Ishikawa (cell line): ENCODE results near the gene HS2ST1.

ENCODE experiments used
- CEBPB ChIP-seq: IDR thresholded peaks from 2 replicates; pipeline ENCODE4 v1.6.1; 2012
- EGR1 ChIP-seq: IDR thresholded peaks from 2 replicates; pipeline ENCODE4 v1.6.1; 2012
- TAF1 ChIP-seq: IDR thresholded peaks from 2 replicates; pipeline ENCODE4 v1.6.1; 2012; ENCODE audit warnings: low read depth, mild to moderate bottlenecking
- ZBTB7A ChIP-seq: IDR thresholded peaks from 2 replicates; pipeline ENCODE4 v1.6.1; 2012; ENCODE audit warnings: low read depth

GRCh38 chr1:87159378-87159915, 245.0 kb downstream of the HS2ST1 start:
- TF ChIP-seq CEBPB (no peak), ZBTB7A (no peak), TAF1 (no peak), EGR1 (no peak)
